ENCODE measurements around the gene NUP210L.

DNA sequence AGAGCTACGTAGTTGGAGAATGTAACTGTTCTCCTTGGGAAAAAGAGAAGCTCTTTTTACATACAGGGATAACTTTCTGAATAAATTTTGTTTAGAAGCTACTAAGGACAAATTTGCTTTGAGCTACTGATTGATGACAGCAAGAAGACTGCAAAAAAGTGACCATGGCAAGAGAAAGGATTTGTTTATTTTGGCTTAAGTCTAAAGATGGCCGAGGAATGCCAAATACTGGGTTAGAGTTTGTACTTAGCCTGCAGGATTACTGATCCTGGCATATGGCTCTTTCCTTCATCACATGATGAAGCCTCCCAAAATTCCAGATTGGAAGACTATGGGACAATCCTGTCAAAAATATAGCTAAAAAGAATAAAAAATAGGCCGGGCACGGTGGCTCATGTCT lies 135.6 kb downstream of the NUP210L start:
- TF ChIP-seq CTCF (IDR thresholded peaks at IDR 0.05; ENCODE audit: insufficient read depth, low read length): no peak
- no peak for TF ChIP-seq GABPA (IDR thresholded peaks at IDR 0.05; ENCODE audit: low read depth)
- TF ChIP-seq REST (IDR thresholded peaks at IDR 0.05; ENCODE audit: insufficient replicate concordance, low read depth): no peak
- no peak for TF ChIP-seq POLR2AphosphoS5 (IDR thresholded peaks at IDR 0.05; ENCODE audit: low read depth)
